HepG2 (cell line): ENCODE data around the gene CMPK2. TPM values are rescaled to one million over a fixed set of nuclear protein-coding genes. Genes with fewer than 3 reads are reported as not detected.
A peak's percentile ranks its signal among the peaks of the same experiment; 100 is the strongest.

Experiments used
- EZH2 ChIP-seq: conservative IDR thresholded peaks from 2 replicates; pipeline ENCODE4 v1.6.1; 2012; ENCODE audit warnings: mild to moderate bottlenecking, low read depth, low read length, moderate library complexity
- HNRNPH1 ChIP-seq: fragments of 200-400 bp; formaldehyde crosslinking; optimal IDR thresholded peaks from 2 replicates; pipeline ENCODE3; 2017; ENCODE audit warnings: mild to moderate bottlenecking, low read depth, low read length
- MEIS2 ChIP-seq: sonication (generic); formaldehyde crosslinking; IDR thresholded peaks from 2 replicates; pipeline ENCODE4 v1.9.0; 2021; ENCODE audit warnings: mild to moderate bottlenecking, missing genetic modification reagents
- NCOA1 ChIP-seq: sonication (generic); formaldehyde crosslinking; IDR thresholded peaks from 2 replicates; pipeline ENCODE4 v1.9.0; 2021; ENCODE audit warnings: missing genetic modification reagents
- SNAPC2 ChIP-seq: sonication (generic); formaldehyde crosslinking; IDR thresholded peaks from 2 replicates; pipeline ENCODE4 v1.8.1; 2022; ENCODE audit warnings: mild to moderate bottlenecking, missing genetic modification reagents
- ZFP82 ChIP-seq: sonication (generic); formaldehyde crosslinking; IDR thresholded peaks from 2 replicates; pipeline ENCODE4 v1.5.1; 2020; ENCODE audit warnings: mild to moderate bottlenecking, missing genetic modification reagents, borderline replicate concordance
- ZKSCAN1 ChIP-seq: fragments of 150-350 bp; IDR thresholded peaks from 2 replicates; pipeline ENCODE4 v1.6.1; 2014; ENCODE audit warnings: low read length
- ZNF644 ChIP-seq: IDR thresholded peaks from 2 replicates; pipeline ENCODE4 v1.6.1; 2016; ENCODE audit warnings: low read depth
- ZNF670 ChIP-seq: sonication (generic); formaldehyde crosslinking; IDR thresholded peaks from 2 replicates; pipeline ENCODE4 v1.8.0; 2022; ENCODE audit warnings: mild to moderate bottlenecking, missing genetic modification reagents, borderline replicate concordance
- polyA plus RNA-seq, 8 experiments: library from polyadenylated mRNA; depleted of rRNA in 3 of 8; stranded (reverse) in 7 of 8; unstranded in 1 of 8; fragments of >200 nt; fragmentation: Illumina TruSeq in 4 of 8; extraction: Trizol in 4 of 8; gene quantifications; 2 replicates each; pipeline versions ENCODE4 v1.2.1 to v1.2.3, GENCODE V29; 2011 to 2016; ENCODE audit warnings: low read depth in 4 of 8, missing spikeins in 1 of 8, mixed read lengths in 1 of 8; ENCODE audit not compliant: insufficient read depth in 1 of 8
- total RNA-seq, 5 experiments: library from RNA; depleted of rRNA; stranded (reverse); fragments of >200 nt; fragmentation: Illumina TruSeq; extraction: Trizol; gene quantifications; 2 replicates each; pipeline ENCODE4 v1.2.3, GENCODE V29; 2016; ENCODE audit warnings: low read depth in 1 of 5
- TF ChIP-seq, protein P1 (sequence below): sonication (generic); formaldehyde crosslinking; IDR thresholded peaks from 2 replicates; pipeline ENCODE4 v1.4.0; 2020; ENCODE audit warnings: mild to moderate bottlenecking, missing genetic modification reagents, borderline replicate concordance
- TF ChIP-seq, protein P2 (sequence below): sonication (generic); formaldehyde crosslinking; IDR thresholded peaks from 2 replicates; pipeline ENCODE4 v1.8.0; 2022; ENCODE audit warnings: missing genetic modification reagents, mild to moderate bottlenecking, inconsistent platforms, borderline replicate concordance
- TF ChIP-seq, protein P3 (sequence below): sonication (generic); formaldehyde crosslinking; IDR thresholded peaks from 2 replicates; pipeline ENCODE4 v1.4.0; 2020; ENCODE audit warnings: mild to moderate bottlenecking, missing genetic modification reagents

The CMPK2 gene
- total and polyA plus RNA-seq, 2 of the 13 experiments (the other 11 are each of a cell fraction or from before 2014, with no cell fraction given), result 0.04 to 1.0 TPM

DNA sequence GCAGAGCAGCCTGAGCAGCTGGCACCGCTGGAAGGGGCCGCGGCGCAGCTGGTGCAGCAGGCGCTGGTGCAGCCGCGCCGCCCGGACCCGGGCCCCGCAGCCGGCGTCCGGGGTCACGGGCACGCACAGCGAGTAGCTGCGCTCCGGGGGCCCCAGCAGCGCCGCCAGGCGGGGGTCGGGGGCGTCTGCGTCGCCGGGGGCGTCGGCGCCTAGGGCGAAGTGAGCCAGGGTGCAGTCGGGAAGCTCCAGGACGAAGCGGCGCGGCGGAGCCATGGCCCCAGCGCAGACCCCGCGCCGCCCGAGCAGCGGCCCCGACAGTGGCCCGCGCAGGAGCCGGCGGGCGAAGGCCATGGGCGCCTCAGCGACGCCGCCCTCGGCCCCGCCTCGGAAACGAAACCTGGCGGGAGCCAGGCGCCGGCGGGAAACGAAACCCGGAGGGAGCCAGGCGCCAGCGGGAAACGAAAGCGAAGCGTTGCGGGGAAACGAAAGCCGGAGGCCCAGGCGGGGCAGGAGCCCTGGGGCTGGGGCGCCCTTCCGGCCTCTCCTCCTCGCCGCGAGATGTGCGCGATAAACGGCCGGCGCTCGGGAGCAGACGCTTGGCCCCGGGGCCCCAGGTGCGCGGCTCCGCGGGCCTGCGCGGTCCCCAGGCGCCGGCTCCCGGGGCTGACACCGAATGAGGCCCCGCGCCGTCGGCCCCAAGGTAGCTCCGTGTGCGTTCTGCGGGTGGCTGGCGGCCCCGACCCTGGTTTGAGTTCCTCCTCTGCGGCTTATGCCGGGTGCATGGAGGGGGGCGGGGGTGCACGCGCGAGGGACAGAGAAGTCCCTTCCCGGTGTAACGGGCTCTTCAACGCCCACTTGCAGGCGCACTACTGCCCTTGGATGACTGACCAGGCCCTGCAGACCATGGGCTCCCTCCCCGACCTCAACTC lies at the start of gene CMPK2 (continued):
- TF ChIP-seq, protein P1, sequence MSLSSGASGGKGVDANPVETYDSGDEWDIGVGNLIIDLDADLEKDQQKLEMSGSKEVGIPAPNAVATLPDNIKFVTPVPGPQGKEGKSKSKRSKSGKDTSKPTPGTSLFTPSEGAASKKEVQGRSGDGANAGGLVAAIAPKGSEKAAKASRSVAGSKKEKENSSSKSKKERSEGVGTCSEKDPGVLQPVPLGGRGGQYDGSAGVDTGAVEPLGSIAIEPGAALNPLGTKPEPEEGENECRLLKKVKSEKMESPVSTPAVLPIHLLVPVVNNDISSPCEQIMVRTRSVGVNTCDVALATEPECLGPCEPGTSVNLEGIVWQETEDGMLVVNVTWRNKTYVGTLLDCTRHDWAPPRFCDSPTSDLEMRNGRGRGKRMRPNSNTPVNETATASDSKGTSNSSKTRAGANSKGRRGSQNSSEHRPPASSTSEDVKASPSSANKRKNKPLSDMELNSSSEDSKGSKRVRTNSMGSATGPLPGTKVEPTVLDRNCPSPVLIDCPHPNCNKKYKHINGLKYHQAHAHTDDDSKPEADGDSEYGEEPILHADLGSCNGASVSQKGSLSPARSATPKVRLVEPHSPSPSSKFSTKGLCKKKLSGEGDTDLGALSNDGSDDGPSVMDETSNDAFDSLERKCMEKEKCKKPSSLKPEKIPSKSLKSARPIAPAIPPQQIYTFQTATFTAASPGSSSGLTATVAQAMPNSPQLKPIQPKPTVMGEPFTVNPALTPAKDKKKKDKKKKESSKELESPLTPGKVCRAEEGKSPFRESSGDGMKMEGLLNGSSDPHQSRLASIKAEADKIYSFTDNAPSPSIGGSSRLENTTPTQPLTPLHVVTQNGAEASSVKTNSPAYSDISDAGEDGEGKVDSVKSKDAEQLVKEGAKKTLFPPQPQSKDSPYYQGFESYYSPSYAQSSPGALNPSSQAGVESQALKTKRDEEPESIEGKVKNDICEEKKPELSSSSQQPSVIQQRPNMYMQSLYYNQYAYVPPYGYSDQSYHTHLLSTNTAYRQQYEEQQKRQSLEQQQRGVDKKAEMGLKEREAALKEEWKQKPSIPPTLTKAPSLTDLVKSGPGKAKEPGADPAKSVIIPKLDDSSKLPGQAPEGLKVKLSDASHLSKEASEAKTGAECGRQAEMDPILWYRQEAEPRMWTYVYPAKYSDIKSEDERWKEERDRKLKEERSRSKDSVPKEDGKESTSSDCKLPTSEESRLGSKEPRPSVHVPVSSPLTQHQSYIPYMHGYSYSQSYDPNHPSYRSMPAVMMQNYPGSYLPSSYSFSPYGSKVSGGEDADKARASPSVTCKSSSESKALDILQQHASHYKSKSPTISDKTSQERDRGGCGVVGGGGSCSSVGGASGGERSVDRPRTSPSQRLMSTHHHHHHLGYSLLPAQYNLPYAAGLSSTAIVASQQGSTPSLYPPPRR (CRISPR knock-in tag), result no peak
- TF ChIP-seq ZNF670 (CRISPR knock-in tag), result no peak
- TF ChIP-seq HNRNPH1, result no peak
- peak; percentile 46; the same call in 1 of the 2 replicates for TF ChIP-seq MEIS2
- TF ChIP-seq, protein P2, sequence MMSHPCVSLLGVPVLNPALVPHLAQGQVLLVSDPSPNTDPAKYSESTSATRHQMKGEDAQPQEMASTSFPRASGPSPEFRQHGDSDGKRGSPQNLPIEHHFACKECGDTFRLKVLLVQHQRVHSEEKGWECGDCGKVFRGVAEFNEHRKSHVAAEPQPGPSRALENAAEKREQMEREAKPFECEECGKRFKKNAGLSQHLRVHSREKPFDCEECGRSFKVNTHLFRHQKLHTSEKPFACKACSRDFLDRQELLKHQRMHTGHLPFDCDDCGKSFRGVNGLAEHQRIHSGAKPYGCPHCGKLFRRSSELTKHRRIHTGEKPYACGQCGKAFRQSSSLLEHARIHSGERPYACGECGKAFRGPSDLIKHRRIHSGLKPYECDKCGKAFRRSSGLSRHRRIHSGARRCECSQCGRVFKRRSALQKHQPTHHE (CRISPR knock-in tag), result no peak
- no peak for TF ChIP-seq ZNF644 (CRISPR knock-in tag)
- no peak for TF ChIP-seq EZH2
- no peak; the same call in 1 of the 2 replicates for TF ChIP-seq SNAPC2 (CRISPR knock-in tag)
- TF ChIP-seq, protein P3, sequence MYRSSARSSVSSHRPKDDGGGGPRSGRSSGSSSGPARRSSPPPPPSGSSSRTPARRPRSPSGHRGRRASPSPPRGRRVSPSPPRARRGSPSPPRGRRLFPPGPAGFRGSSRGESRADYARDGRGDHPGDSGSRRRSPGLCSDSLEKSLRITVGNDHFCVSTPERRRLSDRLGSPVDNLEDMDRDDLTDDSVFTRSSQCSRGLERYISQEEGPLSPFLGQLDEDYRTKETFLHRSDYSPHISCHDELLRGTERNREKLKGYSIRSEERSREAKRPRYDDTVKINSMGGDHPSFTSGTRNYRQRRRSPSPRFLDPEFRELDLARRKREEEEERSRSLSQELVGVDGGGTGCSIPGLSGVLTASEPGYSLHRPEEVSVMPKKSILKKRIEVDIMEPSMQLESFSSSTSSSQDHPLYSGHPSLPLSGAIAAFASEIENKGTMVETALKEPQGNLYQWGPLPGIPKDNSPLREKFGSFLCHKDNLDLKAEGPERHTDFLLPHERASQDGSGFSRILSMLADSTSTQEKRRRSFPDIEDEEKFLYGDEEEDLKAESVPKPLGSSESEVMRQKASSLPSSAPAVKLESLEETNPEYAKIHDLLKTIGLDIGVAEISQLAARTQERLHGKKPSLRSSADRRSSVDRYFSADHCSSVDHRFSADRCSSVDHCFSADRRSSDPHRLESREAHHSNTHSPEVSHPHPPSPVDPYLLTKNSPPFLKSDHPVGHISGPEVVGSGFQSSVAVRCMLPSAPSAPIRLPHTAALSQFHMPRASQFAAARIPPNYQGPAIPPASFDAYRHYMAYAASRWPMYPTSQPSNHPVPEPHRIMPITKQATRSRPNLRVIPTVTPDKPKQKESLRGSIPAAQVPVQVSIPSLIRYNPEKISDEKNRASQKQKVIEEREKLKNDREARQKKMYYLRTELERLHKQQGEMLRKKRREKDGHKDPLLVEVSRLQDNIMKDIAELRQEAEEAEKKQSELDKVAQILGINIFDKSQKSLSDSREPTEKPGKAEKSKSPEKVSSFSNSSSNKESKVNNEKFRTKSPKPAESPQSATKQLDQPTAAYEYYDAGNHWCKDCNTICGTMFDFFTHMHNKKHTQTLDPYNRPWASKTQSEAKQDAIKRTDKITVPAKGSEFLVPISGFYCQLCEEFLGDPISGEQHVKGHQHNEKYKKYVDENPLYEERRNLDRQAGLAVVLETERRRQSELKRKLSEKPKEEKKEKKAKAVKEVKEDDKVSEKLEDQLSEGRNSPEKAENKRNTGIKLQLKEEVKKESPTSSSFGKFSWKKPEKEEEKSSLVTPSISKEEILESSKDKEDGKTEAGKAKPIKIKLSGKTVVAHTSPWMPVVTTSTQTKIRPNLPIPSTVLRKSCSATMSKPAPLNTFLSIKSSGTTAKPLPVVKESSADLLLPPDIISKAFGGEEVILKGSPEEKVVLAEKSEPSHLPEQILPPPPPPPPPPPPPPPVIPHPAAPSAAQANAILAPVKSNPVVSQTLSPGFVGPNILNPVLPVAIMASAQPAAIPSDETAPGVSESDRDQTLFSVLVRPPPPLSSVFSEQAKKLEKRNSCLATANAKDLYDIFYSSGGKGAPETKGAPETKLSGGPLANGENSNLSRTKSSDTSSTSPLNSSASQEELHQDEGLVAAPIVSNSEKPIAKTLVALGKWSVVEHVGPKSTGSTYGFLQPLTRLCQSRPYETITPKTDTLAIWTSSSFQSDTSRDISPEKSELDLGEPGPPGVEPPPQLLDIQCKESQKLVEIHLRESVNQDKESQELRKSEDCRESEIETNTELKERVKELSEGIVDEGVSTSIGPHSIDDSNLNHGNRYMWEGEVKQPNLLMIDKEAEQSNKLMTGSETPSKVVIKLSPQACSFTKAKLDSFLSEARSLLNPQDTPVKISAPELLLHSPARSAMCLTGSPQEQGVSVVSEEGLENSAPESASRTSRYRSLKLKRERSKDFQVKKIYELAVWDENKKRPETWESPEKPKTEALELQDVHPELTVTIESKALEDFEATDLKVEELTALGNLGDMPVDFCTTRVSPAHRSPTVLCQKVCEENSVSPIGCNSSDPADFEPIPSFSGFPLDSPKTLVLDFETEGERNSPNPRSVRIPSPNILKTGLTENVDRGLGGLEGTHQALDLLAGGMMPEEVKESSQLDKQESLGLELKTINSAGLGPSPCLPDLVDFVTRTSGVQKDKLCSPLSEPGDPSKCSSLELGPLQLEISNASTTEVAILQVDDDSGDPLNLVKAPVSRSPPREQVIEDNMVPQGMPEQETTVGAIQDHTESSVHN, result no peak
- no peak for TF ChIP-seq NCOA1 (CRISPR knock-in tag)
- TF ChIP-seq ZKSCAN1, result no peak
- TF ChIP-seq ZFP82 (CRISPR knock-in tag), result no peak
